ENCODE measurements around the gene PDIA5.

- TF ChIP-seq CTCF (IDR thresholded peaks at IDR 0.05 in 2 of 3, conservative IDR thresholded peaks at IDR 0.05 in 1 of 3; ENCODE audit: borderline replicate concordance in 1 of 3, insufficient read depth in 1 of 3, low read depth in 2 of 3, low read length in 2 of 3) = no peak
- TF ChIP-seq ZNF274 (IDR thresholded peaks at IDR 0.05; ENCODE audit: low read depth, low read length) = no peak
- no peak for TF ChIP-seq POLR2AphosphoS5 (IDR thresholded peaks at IDR 0.05; ENCODE audit: low read depth, low read length)
- TF ChIP-seq JUND (IDR thresholded peaks at IDR 0.05) = no peak
- no peak for TF ChIP-seq EZH2 (IDR thresholded peaks at IDR 0.05)
- TF ChIP-seq EZH2phosphoT487 (IDR thresholded peaks at IDR 0.05; ENCODE audit: borderline replicate concordance) = no peak
These were observed 5.7 kb downstream of the PDIA5 start for GRCh38 chr3:123072564-123072963.

Measured in HCT116 (cell line).